Measurements from ENCODE around the gene GPC6. TPM values are rescaled to one million over a fixed set of nuclear protein-coding genes. Genes with fewer than 3 reads are reported as not detected.

GPC6 gene
- total and polyA plus RNA-seq, 2 donors (not counting 1 experiment from before 2014, with no cell fraction given) = not detected

DNA sequence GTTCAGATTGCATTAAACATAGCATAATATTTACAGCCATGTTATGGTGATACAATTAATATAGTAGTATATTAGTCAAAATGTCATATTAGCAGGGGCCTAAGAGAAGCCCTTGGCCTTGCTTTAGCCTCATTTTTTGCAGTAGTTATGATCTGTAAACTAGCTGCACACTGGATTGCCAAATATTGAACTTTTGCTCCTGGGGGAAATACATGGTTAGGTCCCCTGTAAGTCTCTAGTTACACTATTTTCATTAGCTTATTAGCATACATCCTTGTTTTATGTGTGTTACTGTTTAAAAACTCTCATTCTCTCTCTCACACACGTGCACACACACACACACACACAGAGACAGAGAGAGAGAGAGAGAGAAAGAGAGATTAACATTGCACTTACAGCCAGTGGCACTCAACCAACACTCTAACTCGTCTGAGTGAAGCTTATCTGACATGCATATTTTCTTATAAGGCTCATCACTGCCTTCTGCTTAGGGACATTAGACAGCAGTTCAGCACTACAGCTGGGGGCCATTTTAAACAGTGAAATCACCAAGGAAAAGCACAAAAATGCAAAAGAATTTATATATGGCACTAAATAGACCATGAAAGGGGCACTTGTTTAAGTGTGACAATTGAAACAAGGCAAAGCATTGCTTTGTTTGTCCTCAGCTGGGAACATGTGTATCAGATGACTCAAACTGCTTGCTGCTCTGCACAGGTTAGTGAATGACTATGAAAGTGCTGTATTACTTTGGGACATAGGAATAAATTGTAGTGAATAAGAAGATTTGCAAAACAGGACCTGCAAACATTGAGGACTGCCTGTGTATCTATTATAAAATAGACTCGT, 278.7 kb downstream of the GPC6 start:
- no peaks in the 10 kb centered on the region for H3K36me3 ChIP-seq (replicated peaks in 1 of 2; ENCODE audit: control extremely low read depth in 1 of 2, control insufficient read depth in 1 of 2, extremely low read depth in 1 of 2, insufficient read depth in 2 of 2, low read length in 1 of 2)
- POLR2A ChIA-PET = no interaction called here
- no peak overlapping the region for H3K4me2 ChIP-seq (replicated peaks; ENCODE audit: low read depth, low read length, poor library complexity, severe bottlenecking)
- H3K9ac ChIP-seq (ENCODE audit: low read length) = no peak overlapping the region
- Mint-ChIP-seq H3K4me1 (no peaks in the 10 kb centered on the region), H3K4me3 (no peak overlapping the region), H3K27ac (no peak overlapping the region), H3K27me3 (no peaks in the 10 kb centered on the region), H3K9me3 (ENCODE audit: insufficient read depth) (no peaks in the 10 kb centered on the region)
- H3K27me3 ChIP-seq (replicated peaks in 1 of 4; ENCODE audit: control extremely low read depth in 1 of 4, control insufficient read depth in 3 of 4, insufficient read depth in 4 of 4, low read length in 3 of 4) = no peaks in the 10 kb centered on the region
- H3K79me2 ChIP-seq (ENCODE audit: control insufficient read depth, insufficient read depth, low read length) = no peaks in the 10 kb centered on the region
- DNase-seq (no peak), ATAC-seq (ENCODE audit: low read depth) (no peak)
- no peak for TF ChIP-seq EZH2 (IDR thresholded peaks at IDR 0.05; ENCODE audit: borderline replicate concordance, insufficient read depth, low read depth, low read length, poor library complexity, severe bottlenecking)
- TF ChIP-seq, protein P1, sequence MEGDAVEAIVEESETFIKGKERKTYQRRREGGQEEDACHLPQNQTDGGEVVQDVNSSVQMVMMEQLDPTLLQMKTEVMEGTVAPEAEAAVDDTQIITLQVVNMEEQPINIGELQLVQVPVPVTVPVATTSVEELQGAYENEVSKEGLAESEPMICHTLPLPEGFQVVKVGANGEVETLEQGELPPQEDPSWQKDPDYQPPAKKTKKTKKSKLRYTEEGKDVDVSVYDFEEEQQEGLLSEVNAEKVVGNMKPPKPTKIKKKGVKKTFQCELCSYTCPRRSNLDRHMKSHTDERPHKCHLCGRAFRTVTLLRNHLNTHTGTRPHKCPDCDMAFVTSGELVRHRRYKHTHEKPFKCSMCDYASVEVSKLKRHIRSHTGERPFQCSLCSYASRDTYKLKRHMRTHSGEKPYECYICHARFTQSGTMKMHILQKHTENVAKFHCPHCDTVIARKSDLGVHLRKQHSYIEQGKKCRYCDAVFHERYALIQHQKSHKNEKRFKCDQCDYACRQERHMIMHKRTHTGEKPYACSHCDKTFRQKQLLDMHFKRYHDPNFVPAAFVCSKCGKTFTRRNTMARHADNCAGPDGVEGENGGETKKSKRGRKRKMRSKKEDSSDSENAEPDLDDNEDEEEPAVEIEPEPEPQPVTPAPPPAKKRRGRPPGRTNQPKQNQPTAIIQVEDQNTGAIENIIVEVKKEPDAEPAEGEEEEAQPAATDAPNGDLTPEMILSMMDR (IDR thresholded peaks at IDR 0.05) = no peak
- no peaks in the 10 kb centered on the region for H3K9me3 ChIP-seq (ENCODE audit: control extremely low read depth in 1 of 3, control insufficient read depth in 2 of 3, insufficient read depth in 1 of 3, low read length in 2 of 3)
- no peak overlapping the region for H3K27ac ChIP-seq (ENCODE audit: low read length in 2 of 2)
- no peaks in the 10 kb centered on the region for H3K4me1 ChIP-seq (ENCODE audit: control insufficient read depth in 2 of 2, insufficient read depth in 2 of 2, low read length in 2 of 2)
- intact Hi-C loops (cut with micrococcal nuclease) = no loop called here
- no peak overlapping the region for H2AFZ ChIP-seq (ENCODE audit: insufficient read depth, low read depth, low read length, poor library complexity, severe bottlenecking)
- H3K4me3 ChIP-seq (ENCODE audit: control extremely low read depth in 1 of 5, extremely low read depth in 1 of 5, insufficient read depth in 1 of 5, low read depth in 2 of 5, low read length in 4 of 5) = no peak overlapping the region
- no peaks in the 10 kb centered on the region for H4K20me1 ChIP-seq (ENCODE audit: control insufficient read depth, insufficient read depth, low read length, poor library complexity, severe bottlenecking)
- CTCF ChIA-PET = no interaction called here
- WGBS (ENCODE audit: insufficient coverage) = no CpG with 5 or more reads among the region's 3 CpGs

DNA sequence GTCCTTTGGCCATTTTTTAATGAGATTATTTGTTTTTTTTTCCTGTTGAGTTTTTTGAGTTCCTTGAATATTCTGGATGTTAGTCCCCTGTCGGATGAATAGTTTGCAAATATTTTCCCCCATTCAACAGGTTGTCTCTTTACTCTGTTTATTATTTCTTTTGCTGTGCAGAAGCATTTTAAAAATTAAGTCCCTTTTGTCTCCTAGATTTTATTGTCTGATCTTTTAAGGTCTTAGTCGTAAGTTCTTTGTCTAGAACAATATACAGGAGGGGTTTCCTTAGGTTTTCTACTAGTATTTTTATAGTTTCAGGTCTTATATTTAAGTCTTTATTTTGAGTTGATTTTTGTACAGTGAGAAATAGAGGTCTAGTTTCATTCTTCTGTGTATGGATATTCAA, 284.4 kb downstream of the GPC6 start:
- H3K4me2 ChIP-seq (replicated peaks; ENCODE audit: low read depth, low read length, poor library complexity, severe bottlenecking) = no peak overlapping the region
- no peaks in the 10 kb centered on the region for H3K9me3 ChIP-seq (ENCODE audit: control extremely low read depth in 1 of 3, control insufficient read depth in 2 of 3, insufficient read depth in 1 of 3, low read length in 2 of 3)
- Mint-ChIP-seq H3K27me3 (no peaks in the 10 kb centered on the region), H3K27ac (no peak overlapping the region), H3K4me1 (no peaks in the 10 kb centered on the region), H3K9me3 (ENCODE audit: insufficient read depth) (no peaks in the 10 kb centered on the region), H3K4me3 (no peak overlapping the region)
- no peak for ATAC-seq (ENCODE audit: low read depth)
- no peak overlapping the region for H3K4me3 ChIP-seq (ENCODE audit: control extremely low read depth in 1 of 5, extremely low read depth in 1 of 5, insufficient read depth in 1 of 5, low read depth in 2 of 5, low read length in 4 of 5)
- TF ChIP-seq, protein P1 (IDR thresholded peaks at IDR 0.05) = no peak
- no peak for TF ChIP-seq EZH2 (IDR thresholded peaks at IDR 0.05; ENCODE audit: borderline replicate concordance, insufficient read depth, low read depth, low read length, poor library complexity, severe bottlenecking)
- no CpG with 5 or more reads among the region's 2 CpGs for WGBS (ENCODE audit: insufficient coverage)
- no peaks in the 10 kb centered on the region for H4K20me1 ChIP-seq (ENCODE audit: control insufficient read depth, insufficient read depth, low read length, poor library complexity, severe bottlenecking)
- no peak overlapping the region for H3K9ac ChIP-seq (ENCODE audit: low read length)
- no peak overlapping the region for H3K27ac ChIP-seq (ENCODE audit: low read length in 2 of 2)
- ChIA-PET POLR2A (no interaction called here), CTCF (no interaction called here)
- intact Hi-C loops (cut with micrococcal nuclease) = no loop called here
- H3K27me3 ChIP-seq (replicated peaks in 1 of 4; ENCODE audit: control extremely low read depth in 1 of 4, control insufficient read depth in 3 of 4, insufficient read depth in 4 of 4, low read length in 3 of 4) = no peaks in the 10 kb centered on the region
- no peak for DNase-seq
- H2AFZ ChIP-seq (ENCODE audit: insufficient read depth, low read depth, low read length, poor library complexity, severe bottlenecking) = no peak overlapping the region
- no peaks in the 10 kb centered on the region for H3K79me2 ChIP-seq (ENCODE audit: control insufficient read depth, insufficient read depth, low read length)
- H3K4me1 ChIP-seq (ENCODE audit: control insufficient read depth in 2 of 2, insufficient read depth in 2 of 2, low read length in 2 of 2) = no peaks in the 10 kb centered on the region
- no peaks in the 10 kb centered on the region for H3K36me3 ChIP-seq (replicated peaks in 1 of 2; ENCODE audit: control extremely low read depth in 1 of 2, control insufficient read depth in 1 of 2, extremely low read depth in 1 of 2, insufficient read depth in 2 of 2, low read length in 1 of 2)

All from B cell (primary cell).